Measurements from ENCODE around the gene PPARD.

- TF ChIP-seq CTCF (IDR thresholded peaks at IDR 0.05) (no peak), POLR2A (IDR thresholded peaks at IDR 0.05) (no peak)
These were observed 123.3 kb downstream of the PPARD start for GRCh38 chr6:35465646-35466045.
